Measurements from ENCODE around the gene PRKG1. TPM values are rescaled to one million over a fixed set of nuclear protein-coding genes. Genes with fewer than 3 reads are reported as not detected.

Gene PRKG1
- total and polyA plus RNA-seq, 2 of the 8 experiments (the other 6 are each of a cell fraction or from before 2014, with no cell fraction given): 4.2 to 15.2 TPM

DNA sequence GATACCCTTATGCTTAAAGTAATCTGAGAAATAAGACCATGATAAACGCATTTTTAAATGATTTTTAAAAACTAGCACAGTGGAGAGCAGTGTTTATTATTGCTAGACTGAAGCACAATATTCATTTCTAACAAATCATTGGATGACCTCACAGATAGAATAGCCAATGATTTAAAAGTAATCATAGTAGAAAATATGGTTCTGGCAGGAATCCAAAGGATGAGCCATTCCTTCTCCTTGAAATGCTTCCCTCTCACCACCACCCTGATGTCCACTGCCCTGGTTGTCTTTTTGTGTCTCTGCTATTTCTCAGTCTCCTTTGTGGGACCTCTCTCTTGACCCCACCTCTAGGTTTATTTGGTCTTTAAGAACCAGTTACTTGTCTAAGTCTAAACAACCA, 64.9 kb downstream of the PRKG1 start (continued):
- TF ChIP-seq GTF2F1 (IDR thresholded peaks at IDR 0.05; ENCODE audit: borderline replicate concordance, low read depth, low read length) (no peak), JUN (IDR thresholded peaks at IDR 0.05; ENCODE audit: low read depth, low read length) (no peak), TEAD4 (IDR thresholded peaks at IDR 0.05; ENCODE audit: low read depth, low read length) (no peak), KDM5A (IDR thresholded peaks at IDR 0.05; ENCODE audit: low read length) (no peak), POU5F1 (IDR thresholded peaks at IDR 0.05; ENCODE audit: low read depth, low read length) (no peak), CHD1 (IDR thresholded peaks at IDR 0.05; ENCODE audit: low read depth, low read length) (no peak), MAFK (IDR thresholded peaks at IDR 0.05; ENCODE audit: low read depth, low read length) (no peak), EGR1 (IDR thresholded peaks at IDR 0.05; ENCODE audit: borderline replicate concordance, low read depth, low read length) (no peak)

Measured in H1 (cell line).